ENCODE measurements around the gene ZNF414. TPM values are rescaled to one million over a fixed set of nuclear protein-coding genes. Genes with fewer than 3 reads are reported as not detected.

Gene ZNF414
- total and polyA plus RNA-seq, 2 donors (not counting 1 experiment from before 2014, with no cell fraction given), result 43.8 to 52.0 TPM

DNA sequence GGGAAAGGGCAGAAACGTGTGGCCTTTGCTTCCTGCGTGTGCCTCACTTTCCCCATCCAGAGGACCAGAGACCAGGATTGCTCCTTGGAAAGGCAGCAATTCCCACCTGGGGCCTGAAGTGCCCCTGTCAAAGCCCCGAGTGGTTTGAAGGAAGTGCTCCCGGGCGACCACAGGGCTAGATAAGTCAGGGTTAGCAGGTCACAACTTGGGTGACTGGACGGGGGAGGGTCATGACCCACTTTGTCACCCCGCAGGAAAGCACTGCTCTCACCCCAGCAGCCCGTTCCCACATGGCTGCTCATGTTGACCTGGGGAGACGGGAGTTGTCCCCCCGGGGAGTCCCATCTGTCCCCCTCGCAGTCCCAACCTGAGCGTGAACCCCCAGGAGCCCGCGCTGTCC is 12.0 kb downstream of the ZNF414 start:
- TF ChIP-seq, protein P1, sequence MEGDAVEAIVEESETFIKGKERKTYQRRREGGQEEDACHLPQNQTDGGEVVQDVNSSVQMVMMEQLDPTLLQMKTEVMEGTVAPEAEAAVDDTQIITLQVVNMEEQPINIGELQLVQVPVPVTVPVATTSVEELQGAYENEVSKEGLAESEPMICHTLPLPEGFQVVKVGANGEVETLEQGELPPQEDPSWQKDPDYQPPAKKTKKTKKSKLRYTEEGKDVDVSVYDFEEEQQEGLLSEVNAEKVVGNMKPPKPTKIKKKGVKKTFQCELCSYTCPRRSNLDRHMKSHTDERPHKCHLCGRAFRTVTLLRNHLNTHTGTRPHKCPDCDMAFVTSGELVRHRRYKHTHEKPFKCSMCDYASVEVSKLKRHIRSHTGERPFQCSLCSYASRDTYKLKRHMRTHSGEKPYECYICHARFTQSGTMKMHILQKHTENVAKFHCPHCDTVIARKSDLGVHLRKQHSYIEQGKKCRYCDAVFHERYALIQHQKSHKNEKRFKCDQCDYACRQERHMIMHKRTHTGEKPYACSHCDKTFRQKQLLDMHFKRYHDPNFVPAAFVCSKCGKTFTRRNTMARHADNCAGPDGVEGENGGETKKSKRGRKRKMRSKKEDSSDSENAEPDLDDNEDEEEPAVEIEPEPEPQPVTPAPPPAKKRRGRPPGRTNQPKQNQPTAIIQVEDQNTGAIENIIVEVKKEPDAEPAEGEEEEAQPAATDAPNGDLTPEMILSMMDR (IDR thresholded peaks at IDR 0.05), result no peak
- TF ChIP-seq EZH2 (IDR thresholded peaks at IDR 0.05; ENCODE audit: borderline replicate concordance, insufficient read depth, low read depth, low read length, poor library complexity, severe bottlenecking), result no peak
- Mint-ChIP-seq H3K27me3 (no peaks in the 10 kb centered on the region), H3K9me3 (ENCODE audit: insufficient read depth) (no peaks in the 10 kb centered on the region), H3K4me1 (peaks cover 9% of the 10 kb centered on the region), H3K4me3 (no peak overlapping the region), H3K27ac (no peak overlapping the region)
- intact Hi-C loops (cut with micrococcal nuclease), result no loop called here
- H3K27me3 ChIP-seq (replicated peaks in 1 of 4; ENCODE audit: control extremely low read depth in 1 of 4, control insufficient read depth in 3 of 4, insufficient read depth in 4 of 4, low read length in 3 of 4), result peaks cover 0 to 10% (median 2%) of the 10 kb centered on the region in 4 experiments
- CTCF ChIA-PET, result no interaction called here
- no peaks in the 10 kb centered on the region for H3K79me2 ChIP-seq (ENCODE audit: control insufficient read depth, insufficient read depth, low read length)
- peak overlapping the region; percentile 28 for H2AFZ ChIP-seq (ENCODE audit: insufficient read depth, low read depth, low read length, poor library complexity, severe bottlenecking)
- no peak overlapping the region for H3K9ac ChIP-seq (ENCODE audit: low read length)
- no peaks in the 10 kb centered on the region for H3K36me3 ChIP-seq (replicated peaks in 1 of 2; ENCODE audit: control extremely low read depth in 1 of 2, control insufficient read depth in 1 of 2, extremely low read depth in 1 of 2, insufficient read depth in 2 of 2, low read length in 1 of 2)
- WGBS (ENCODE audit: insufficient coverage), result 38% methylated on average over 14 of the region's 14 CpGs
- no peak overlapping the region for H3K4me2 ChIP-seq (replicated peaks; ENCODE audit: low read depth, low read length, poor library complexity, severe bottlenecking)
- POLR2A ChIA-PET, result no interaction called here
- peaks cover 0 to 24% of the 10 kb centered on the region in 2 donors for H3K4me1 ChIP-seq (ENCODE audit: control insufficient read depth in 2 of 2, insufficient read depth in 2 of 2, low read length in 2 of 2)
- no peaks in the 10 kb centered on the region for H3K9me3 ChIP-seq (ENCODE audit: control extremely low read depth in 1 of 3, control insufficient read depth in 2 of 3, insufficient read depth in 1 of 3, low read length in 2 of 3)
- H4K20me1 ChIP-seq (ENCODE audit: control insufficient read depth, insufficient read depth, low read length, poor library complexity, severe bottlenecking), result no peaks in the 10 kb centered on the region
- ATAC-seq (ENCODE audit: low read depth) (no peak), DNase-seq (no peak)
- H3K4me3 ChIP-seq (ENCODE audit: control extremely low read depth in 1 of 5, extremely low read depth in 1 of 5, insufficient read depth in 1 of 5, low read depth in 2 of 5, low read length in 4 of 5), result no peak overlapping the region
- H3K27ac ChIP-seq (ENCODE audit: low read length in 2 of 2), result no peak overlapping the region

DNA sequence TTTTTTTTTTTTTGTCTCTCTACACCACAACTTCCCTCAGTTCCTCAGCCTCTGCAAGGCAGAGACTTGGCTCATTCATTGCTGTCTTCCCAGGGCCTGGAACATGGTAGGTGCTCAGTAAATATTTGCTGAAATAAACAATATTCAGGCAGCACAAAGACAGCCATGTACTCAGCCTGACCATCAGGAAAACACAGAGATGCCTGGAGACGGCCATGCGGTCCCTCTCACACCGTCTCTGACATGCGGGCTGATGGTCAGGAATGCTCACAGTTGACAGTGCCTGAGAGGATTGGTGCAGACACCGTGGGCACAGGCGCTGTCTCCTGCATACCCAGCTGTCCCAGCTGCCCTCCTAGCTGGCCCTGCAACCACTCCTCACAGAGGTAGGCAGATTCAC is 12.5 kb downstream of the ZNF414 start:
- H3K4me1 ChIP-seq (ENCODE audit: control insufficient read depth in 2 of 2, insufficient read depth in 2 of 2, low read length in 2 of 2), result peaks cover 0 to 23% of the 10 kb centered on the region in 2 donors
- POLR2A ChIA-PET, result no interaction called here
- WGBS (ENCODE audit: insufficient coverage), result 63% methylated on average over 6 of the region's 6 CpGs

More for the DNA sequence above, 12.5 kb downstream of the ZNF414 start:
- intact Hi-C loops (cut with micrococcal nuclease), result no loop called here
- H3K9ac ChIP-seq (ENCODE audit: low read length), result no peak overlapping the region
- H4K20me1 ChIP-seq (ENCODE audit: control insufficient read depth, insufficient read depth, low read length, poor library complexity, severe bottlenecking), result no peaks in the 10 kb centered on the region
- Mint-ChIP-seq H3K27me3 (no peaks in the 10 kb centered on the region), H3K27ac (no peak overlapping the region), H3K4me3 (no peak overlapping the region), H3K9me3 (ENCODE audit: insufficient read depth) (no peaks in the 10 kb centered on the region), H3K4me1 (peaks cover 9% of the 10 kb centered on the region)
- no peaks in the 10 kb centered on the region for H3K79me2 ChIP-seq (ENCODE audit: control insufficient read depth, insufficient read depth, low read length)
- TF ChIP-seq, protein P1 (IDR thresholded peaks at IDR 0.05), result no peak
- TF ChIP-seq EZH2 (IDR thresholded peaks at IDR 0.05; ENCODE audit: borderline replicate concordance, insufficient read depth, low read depth, low read length, poor library complexity, severe bottlenecking), result no peak
- no peaks in the 10 kb centered on the region for H3K9me3 ChIP-seq (ENCODE audit: control extremely low read depth in 1 of 3, control insufficient read depth in 2 of 3, insufficient read depth in 1 of 3, low read length in 2 of 3)
- DNase-seq, result no peak
- H3K27me3 ChIP-seq (replicated peaks in 1 of 4; ENCODE audit: control extremely low read depth in 1 of 4, control insufficient read depth in 3 of 4, insufficient read depth in 4 of 4, low read length in 3 of 4), result peaks cover 0 to 10% (median 2%) of the 10 kb centered on the region in 4 experiments
- CTCF ChIA-PET, result no interaction called here
- no peak overlapping the region for H3K4me3 ChIP-seq (ENCODE audit: control extremely low read depth in 1 of 5, extremely low read depth in 1 of 5, insufficient read depth in 1 of 5, low read depth in 2 of 5, low read length in 4 of 5)
- H2AFZ ChIP-seq (ENCODE audit: insufficient read depth, low read depth, low read length, poor library complexity, severe bottlenecking), result no peak overlapping the region
- no peaks in the 10 kb centered on the region for H3K36me3 ChIP-seq (replicated peaks in 1 of 2; ENCODE audit: control extremely low read depth in 1 of 2, control insufficient read depth in 1 of 2, extremely low read depth in 1 of 2, insufficient read depth in 2 of 2, low read length in 1 of 2)
- H3K27ac ChIP-seq (ENCODE audit: low read length in 2 of 2), result no peak overlapping the region
- no peak for ATAC-seq (ENCODE audit: low read depth)
- H3K4me2 ChIP-seq (replicated peaks; ENCODE audit: low read depth, low read length, poor library complexity, severe bottlenecking), result no peak overlapping the region

Data from B cell (primary cell).